Lower lobe of right lung (tissue), 2 donors: Measurements from ENCODE around the gene PDE4B. TPM values are rescaled to one million over a fixed set of nuclear protein-coding genes. Genes with fewer than 3 reads are reported as not detected.
A peak's percentile ranks its signal among the peaks of the same experiment; 100 is the strongest.

Source experiments
- ATAC-seq, 2 donors: fragments of 200-7000 bp; cut with Tn5 transposase; one replicate each; pipeline ENCODE4 v1.9.1; 2020 to 2022; ENCODE audit warnings: mild to moderate bottlenecking in 2 of 2, moderate library complexity in 2 of 2
- DNase-seq: peaks from one replicate; pipeline ENCODE4 v3.0.0-alpha.2; 2020
- H3K27ac ChIP-seq: fragments of 200-600 bp; one replicate; pipeline ENCODE4 v1.8.0; 2022
- H3K27me3 ChIP-seq: fragments of 200-600 bp; one replicate; pipeline ENCODE4 v1.8.0; 2022; ENCODE audit warnings: low read depth
- H3K36me3 ChIP-seq: fragments of 200-600 bp; one replicate; pipeline ENCODE4 v1.8.0; 2022; ENCODE audit warnings: mild to moderate bottlenecking
- H3K4me1 ChIP-seq: fragments of 200-600 bp; one replicate; pipeline ENCODE4 v1.8.0; 2022
- H3K4me3 ChIP-seq: fragments of 200-600 bp; one replicate; pipeline ENCODE4 v1.8.0; 2022; ENCODE audit warnings: mild to moderate bottlenecking
- H3K9me3 ChIP-seq: fragments of 200-600 bp; one replicate; pipeline ENCODE4 v1.8.0; 2022
- intact Hi-C: fragments of 100-400 bp; cut with DNase I; formaldehyde crosslinking; loops from one replicate; pipeline ENCODE4 v1.11.0; 2022
- total RNA-seq: library from RNA; stranded (reverse); fragmentation: NEBNext Ultra II Directional; extraction: Animal tissue kit (Norgen Biotek cat#: 25700); gene quantifications from one replicate; pipeline ENCODE4 v1.2.1, GENCODE V29; 2021
- TF ChIP-seq, protein P1 (sequence below): fragments of 200-600 bp; IDR thresholded peaks from one replicate; pipeline ENCODE4 v1.8.0; 2022; ENCODE audit warnings: antibody characterized with exemption, mild to moderate bottlenecking
- donor health status: DM: no; HTN: yes; CAD: no; lungs with severe emphysema.

Gene PDE4B
- total RNA-seq, 1 donor from 2014 or later, result 26.9 TPM

DNA sequence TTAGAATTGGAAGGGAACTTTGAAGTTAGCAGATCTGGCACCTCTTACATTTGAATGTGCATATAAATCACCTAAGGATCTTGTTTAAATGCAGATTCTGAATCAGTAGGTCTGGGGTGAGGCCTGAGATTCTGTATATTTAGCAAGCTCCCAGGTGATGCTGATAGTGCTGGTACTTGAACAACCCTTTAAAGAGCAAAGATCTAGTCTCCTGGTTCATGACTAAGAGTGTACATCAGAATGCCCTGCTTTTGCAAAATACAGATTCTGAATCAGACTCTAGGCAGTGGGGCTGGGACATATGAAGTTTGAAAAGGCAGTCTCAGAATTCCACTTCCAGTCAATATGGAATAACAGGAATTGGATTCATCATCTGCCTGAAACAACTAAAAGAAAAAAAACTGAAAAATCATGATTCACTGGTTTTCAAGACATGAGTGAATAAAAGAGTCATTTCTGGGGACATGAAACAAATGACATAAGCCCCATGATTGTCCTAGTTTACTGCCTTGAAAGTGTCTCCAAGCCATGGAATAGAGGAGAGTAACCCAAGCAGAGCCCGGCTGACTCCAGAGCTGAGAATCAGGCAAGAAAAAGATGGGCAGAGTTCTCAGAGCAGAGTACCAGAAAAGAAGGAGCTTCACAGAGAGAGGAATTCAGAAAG, 591.7 kb downstream of the PDE4B start:
- H3K4me3 ChIP-seq, result no peak overlapping the region
- H3K27ac ChIP-seq, result no peak overlapping the region
- H3K4me1 ChIP-seq, result peaks cover 20% of the 10 kb centered on the region
- no peak for ATAC-seq
- TF ChIP-seq, protein P1, sequence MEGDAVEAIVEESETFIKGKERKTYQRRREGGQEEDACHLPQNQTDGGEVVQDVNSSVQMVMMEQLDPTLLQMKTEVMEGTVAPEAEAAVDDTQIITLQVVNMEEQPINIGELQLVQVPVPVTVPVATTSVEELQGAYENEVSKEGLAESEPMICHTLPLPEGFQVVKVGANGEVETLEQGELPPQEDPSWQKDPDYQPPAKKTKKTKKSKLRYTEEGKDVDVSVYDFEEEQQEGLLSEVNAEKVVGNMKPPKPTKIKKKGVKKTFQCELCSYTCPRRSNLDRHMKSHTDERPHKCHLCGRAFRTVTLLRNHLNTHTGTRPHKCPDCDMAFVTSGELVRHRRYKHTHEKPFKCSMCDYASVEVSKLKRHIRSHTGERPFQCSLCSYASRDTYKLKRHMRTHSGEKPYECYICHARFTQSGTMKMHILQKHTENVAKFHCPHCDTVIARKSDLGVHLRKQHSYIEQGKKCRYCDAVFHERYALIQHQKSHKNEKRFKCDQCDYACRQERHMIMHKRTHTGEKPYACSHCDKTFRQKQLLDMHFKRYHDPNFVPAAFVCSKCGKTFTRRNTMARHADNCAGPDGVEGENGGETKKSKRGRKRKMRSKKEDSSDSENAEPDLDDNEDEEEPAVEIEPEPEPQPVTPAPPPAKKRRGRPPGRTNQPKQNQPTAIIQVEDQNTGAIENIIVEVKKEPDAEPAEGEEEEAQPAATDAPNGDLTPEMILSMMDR, result no peak
- H3K27me3 ChIP-seq, result no peaks in the 10 kb centered on the region
- intact Hi-C loops, result no loop called here
- H3K9me3 ChIP-seq, result peaks cover 9% of the 10 kb centered on the region
- DNase-seq, result no peak
- H3K36me3 ChIP-seq, result no peaks in the 10 kb centered on the region

DNA sequence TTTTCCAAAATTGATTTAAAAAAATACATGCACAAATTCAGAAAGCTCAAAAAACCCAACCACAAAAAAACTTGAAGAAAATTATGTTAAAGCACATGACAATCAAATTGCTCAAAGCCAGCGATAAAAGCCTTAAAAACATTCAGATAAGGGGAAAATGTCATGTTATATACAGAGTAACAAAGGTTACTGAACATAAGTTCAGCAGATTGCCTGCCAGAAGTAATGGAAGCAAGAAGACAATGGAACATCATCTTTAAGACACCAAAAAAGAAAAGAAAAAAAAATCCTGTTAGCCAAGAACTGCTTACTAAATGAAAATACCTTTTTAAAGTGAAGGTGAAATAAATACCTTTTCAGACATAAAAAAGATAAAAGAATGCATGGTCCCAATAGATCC, 594.0 kb downstream of the PDE4B start:
- intact Hi-C loops, result no loop called here
- H3K4me1 ChIP-seq, result peaks cover 10% of the 10 kb centered on the region
- H3K27ac ChIP-seq, result no peak overlapping the region
- DNase-seq (no peak), ATAC-seq (no peak)
- H3K27me3 ChIP-seq, result no peaks in the 10 kb centered on the region
- no peaks in the 10 kb centered on the region for H3K36me3 ChIP-seq
- H3K4me3 ChIP-seq, result no peak overlapping the region
- TF ChIP-seq, protein P1, result no peak
- peaks cover 9% of the 10 kb centered on the region for H3K9me3 ChIP-seq

DNA sequence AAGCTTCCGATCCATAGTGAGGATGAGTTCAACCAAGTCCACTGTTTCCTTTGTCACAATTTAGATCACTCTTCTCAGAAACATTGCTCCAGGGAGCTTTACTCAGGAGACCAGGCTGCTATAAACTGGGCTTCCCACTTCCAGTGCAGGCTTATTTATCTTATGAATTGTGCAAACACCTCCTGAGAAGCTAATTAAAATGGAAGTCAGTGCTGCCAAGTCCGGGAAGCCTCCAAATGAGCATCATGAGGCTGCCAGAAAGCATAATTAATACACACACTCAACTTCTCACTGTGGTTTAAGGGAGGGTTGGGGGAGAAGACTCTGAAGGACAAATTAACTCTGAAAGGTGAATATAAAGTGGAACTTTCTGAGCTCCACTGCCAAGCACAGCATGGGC, 596.2 kb downstream of the PDE4B start:
- H3K27ac ChIP-seq, result no peak overlapping the region
- ATAC-seq (no peak), DNase-seq (no peak)
- no peaks in the 10 kb centered on the region for H3K4me1 ChIP-seq
- TF ChIP-seq, protein P1, result no peak
- intact Hi-C loops, result no loop called here
- peaks cover 9% of the 10 kb centered on the region for H3K9me3 ChIP-seq
- no peaks in the 10 kb centered on the region for H3K27me3 ChIP-seq
- no peaks in the 10 kb centered on the region for H3K36me3 ChIP-seq
- H3K4me3 ChIP-seq, result no peak overlapping the region

DNA sequence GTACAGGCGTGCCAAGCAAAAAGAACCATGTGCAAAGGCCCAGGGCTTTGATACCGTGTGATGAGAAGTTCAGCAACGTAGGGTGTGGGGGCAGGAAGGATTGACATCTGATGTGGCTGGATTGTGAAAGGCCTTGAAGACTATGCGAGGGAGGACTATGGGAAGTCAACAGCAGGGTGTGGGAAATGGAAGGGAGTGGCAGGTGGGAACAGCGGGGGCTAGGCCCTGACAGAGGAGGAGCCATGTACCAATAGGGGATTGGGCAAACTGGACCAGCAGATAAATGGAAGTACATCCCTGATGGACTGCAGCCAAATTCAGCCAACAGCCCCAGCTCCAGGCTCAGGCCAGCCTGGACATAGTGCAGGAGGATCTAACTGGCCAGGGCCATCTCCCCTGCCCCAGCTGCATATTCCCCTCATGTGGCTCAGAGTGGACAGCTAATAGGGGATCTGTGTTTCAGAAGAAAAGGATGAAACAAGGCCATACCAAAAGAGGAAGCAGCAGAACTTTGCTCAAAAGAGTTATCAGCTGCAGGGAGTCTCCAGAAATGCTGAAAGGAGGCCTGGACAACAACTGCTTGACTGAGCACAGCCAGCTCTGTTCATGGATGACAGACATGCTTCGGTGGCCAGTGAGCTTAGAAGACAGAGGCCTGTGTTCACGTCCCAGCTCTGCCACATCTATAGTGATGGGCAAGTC, 601.0 kb downstream of the PDE4B start:
- Histone ChIP-seq H3K27ac (no peak overlapping the region), H3K36me3 (no peaks in the 10 kb centered on the region), H3K4me1 (peaks cover 14% of the 10 kb centered on the region), H3K27me3 (no peaks in the 10 kb centered on the region), H3K4me3 (no peak overlapping the region), H3K9me3 (no peaks in the 10 kb centered on the region)
- DNase-seq (peak; percentile 55), ATAC-seq (peak; percentile 61 to 74)
- TF ChIP-seq, protein P1, result no peak
- intact Hi-C loops, result no loop called here

DNA sequence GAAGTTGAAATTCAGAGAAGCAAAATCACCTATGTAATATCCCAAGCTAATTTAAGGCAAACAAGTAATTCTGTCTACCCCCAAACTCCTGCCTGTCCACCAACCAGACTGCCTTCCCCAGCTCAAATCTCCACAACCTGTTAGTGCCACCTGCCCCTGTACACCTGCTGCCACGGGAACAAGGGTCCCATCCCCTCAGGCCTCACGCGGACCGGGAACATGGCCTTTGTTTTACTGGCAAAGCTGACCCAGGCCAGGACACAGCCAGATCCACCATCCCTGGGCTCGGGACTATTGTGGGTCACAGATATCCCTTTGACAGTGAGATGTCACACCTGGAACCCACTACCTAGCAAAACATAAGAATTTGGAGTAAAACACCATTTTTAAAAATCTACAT, 601.9 kb downstream of the PDE4B start:
- Histone ChIP-seq H3K27ac (no peak overlapping the region), H3K36me3 (no peaks in the 10 kb centered on the region), H3K9me3 (no peaks in the 10 kb centered on the region), H3K27me3 (no peaks in the 10 kb centered on the region), H3K4me1 (peaks cover 14% of the 10 kb centered on the region), H3K4me3 (no peak overlapping the region)
- no peak for ATAC-seq
- DNase-seq, result no peak
- TF ChIP-seq, protein P1, result no peak
- intact Hi-C loops, result no loop called here
